ENCODE measurements around the gene NPW.

NPW gene

DNA sequence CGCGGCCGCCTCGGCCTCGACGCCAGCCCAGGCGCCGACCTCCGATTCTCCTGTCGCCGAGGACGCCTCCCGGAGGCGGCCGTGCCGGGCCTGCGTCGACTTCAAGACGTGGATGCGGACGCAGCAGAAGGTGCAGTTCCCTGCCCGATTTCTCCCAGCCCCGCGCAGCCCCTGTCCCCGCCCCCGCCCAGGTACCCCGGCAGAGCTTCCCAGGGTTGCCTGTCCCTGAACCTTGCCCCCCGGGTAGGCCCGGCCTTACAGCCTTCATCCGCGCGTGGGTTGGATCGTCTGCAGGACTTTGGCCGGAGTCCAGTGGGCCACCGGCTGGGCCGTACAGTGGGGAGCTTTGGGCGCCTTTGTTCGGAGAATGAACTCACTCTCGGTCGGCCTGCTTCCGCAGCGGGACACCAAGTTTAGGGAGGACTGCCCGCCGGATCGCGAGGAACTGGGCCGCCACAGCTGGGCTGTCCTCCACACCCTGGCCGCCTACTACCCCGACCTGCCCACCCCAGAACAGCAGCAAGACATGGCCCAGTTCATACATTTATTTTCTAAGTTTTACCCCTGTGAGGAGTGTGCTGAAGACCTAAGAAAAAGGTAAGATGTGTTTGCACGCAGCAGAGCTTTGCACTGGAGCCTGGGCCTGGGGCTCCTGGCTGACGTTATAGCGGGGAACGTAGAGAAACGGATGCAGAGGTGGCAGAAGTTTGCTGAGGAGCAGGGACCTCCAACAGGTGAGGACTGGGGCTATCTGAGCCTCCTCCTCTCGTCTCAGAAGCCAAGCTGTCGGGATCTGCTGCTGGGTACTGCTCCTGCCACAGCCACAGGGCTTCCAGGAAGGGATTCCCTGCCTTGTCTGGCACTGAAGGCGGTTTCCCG is 35.0 kb upstream of the NPW start:
- DNase-seq (ENCODE audit: low read depth): no peak

DNA sequence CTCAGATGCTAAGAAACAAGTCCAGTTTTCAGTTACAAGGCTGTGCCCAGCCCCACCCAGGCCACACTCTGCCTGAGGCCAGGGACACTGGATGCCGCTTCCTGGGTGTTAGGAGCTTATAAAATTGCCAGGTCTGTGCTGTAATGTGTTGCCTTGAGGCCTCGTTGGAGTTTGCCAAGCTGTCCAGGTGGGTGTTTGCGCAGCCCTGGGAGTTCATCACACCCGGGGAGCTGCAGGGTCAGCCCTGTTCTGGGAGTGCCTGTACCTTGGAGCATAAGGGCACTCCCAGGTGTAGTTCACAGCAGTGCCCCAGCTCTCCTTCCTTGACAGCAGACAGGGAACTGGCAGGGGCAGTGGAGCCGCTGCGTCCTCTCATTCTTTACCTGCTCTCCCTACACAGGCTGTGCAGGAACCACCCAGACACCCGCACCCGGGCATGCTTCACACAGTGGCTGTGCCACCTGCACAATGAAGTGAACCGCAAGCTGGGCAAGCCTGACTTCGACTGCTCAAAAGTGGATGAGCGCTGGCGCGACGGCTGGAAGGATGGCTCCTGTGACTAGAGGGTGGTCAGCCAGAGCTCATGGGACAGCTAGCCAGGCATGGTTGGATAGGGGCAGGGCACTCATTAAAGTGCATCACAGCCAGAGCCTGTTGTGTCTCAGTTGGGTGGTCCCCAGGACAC is 34.0 kb upstream of the NPW start:
- DNase-seq (ENCODE audit: low read depth): no peak

DNA sequence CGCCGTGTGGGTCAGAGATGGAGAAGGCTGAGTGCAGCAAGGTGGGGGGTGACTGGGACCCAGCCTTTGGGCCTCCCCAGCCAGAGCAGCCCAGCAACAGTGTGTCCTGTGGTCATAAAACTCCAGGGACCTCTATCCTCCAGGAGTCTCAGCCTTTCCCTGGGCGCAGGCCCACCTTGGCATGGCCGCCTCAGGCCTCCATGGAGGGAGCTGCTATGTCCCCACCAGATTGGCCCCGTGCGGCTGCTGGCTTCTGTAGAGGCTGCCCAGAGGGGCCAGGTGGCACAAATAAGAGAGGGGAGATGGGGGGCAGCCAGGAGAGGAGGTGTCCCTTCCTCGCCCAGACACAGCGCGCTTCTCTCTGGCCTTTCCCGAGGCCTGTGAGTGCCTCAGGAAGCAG is 32.4 kb upstream of the NPW start:
- DNase-seq (ENCODE audit: low read depth): no peak

DNA sequence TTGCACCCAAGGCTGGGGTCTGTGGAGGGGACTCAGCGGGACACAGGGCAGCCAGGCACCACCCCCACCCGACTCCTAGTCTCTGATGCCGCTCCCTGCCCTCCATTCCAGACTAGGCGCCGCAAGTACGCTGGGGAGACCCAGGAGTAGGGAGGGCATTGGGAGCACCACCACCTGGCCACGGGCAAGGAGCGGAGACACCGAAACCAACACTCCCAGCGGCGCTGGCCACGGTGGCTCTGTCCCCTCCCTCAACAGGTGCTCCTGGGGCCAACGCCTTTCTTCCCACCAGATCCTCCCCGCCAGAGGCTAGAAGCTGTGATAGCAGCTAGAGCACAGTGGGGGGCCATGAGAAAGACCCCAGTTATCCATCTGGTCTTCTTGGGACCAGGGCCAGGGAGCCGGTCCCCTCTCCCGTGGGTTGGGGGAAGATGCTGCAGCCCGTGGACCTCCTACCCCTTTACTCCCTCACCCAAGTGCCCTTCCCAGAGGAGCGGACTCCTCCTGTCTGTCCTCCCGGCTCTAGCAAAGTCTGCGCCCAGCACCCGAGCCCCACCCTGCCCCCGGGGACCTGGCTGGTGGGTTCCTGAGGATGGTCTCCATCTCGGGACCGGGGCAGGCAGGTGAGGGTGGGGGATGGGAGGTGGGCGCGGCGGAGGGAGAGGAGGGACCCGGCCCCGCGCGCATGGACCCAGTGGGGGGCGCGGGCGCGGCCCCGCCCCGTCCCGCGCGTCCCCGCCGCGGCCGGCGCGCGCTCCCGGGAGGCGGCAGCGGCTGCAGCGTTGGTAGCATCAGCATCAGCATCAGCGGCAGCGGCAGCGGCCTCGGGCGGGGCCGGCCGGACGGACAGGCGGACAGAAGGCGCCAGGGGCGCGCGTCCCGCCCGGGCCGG is 30.1 kb upstream of the NPW start, which contains the start of gene SYNGR3:
Gene SYNGR3 (plus strand): TSS at position 762 of the 892 bp plus-strand sequence. CDS start 133 bp downstream, outside the sequence.
- DNase-seq (ENCODE audit: low read depth): no peak

DNA sequence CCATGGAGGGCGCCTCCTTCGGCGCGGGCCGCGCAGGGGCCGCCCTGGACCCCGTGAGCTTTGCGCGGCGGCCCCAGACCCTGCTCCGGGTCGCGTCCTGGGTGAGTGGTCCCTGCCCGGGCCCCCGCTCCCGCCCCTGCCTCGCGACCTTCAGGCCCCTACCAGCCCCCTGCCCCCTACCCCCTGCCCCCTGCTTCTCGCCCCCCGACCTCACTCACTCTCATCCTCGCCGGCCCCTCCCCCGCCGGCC is 29.6 kb upstream of the NPW start:
- DNase-seq (ENCODE audit: low read depth): no peak

DNA sequence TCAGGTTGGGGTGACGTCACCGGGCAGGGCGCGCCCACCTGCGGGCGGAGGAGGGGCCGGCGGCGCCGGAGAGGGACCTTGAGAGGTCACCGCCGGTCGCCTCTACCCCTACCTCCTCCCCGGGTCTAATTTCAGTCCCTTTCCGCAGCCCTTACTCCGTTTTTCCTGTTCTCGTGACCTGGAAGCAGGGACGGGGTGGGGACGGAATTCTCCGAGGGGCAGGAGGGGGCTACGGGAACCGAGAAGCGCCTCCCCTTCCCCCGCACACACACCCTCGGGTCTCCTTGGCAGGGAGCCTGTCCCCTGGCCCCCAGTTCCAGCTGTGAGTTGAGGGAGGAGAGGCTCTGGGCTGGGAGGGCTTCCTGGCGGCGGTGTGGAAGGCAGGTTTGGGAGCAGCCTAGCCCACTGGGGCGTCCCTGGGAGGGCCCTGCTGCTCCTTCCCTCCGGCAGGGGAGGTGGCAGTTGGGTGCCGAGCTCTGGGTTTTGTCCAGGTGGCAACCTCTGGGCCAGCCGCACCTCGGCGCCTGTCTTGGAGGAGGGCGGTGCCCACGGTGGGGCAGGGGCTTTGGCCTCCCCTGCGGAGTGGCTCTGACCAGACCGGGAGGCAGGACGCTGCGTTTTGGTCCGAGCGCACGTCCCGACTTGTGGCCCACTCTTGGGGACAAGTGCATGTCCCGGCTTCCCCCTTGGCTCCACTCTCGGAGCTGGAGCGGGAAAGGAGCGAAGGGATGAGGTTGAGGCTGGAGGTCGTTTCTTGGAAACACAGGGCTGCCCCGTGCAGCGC is 29.0 kb upstream of the NPW start:
- DNase-seq (ENCODE audit: low read depth): no peak

DNA sequence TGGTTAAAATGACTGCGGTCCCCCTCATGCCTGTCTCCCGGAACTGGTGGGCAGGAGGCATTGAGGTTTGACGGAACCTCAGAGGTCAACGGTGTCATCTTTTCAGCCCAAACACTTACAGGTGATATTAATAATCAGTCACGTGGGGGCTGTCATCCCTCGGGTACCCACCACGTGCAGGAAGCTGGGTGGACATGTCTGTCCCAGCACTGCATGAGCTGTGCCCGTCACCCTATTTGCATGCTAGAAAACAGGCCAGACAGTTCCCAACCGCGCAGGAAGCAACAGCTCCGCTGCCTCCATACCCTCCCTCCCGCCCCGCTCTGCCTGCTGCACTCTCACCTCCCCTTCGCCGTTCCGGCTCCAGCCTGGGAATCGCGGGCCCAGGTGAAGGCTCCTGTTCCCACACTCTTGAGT is 28.4 kb upstream of the NPW start:
- no peak for DNase-seq (ENCODE audit: low read depth)

DNA sequence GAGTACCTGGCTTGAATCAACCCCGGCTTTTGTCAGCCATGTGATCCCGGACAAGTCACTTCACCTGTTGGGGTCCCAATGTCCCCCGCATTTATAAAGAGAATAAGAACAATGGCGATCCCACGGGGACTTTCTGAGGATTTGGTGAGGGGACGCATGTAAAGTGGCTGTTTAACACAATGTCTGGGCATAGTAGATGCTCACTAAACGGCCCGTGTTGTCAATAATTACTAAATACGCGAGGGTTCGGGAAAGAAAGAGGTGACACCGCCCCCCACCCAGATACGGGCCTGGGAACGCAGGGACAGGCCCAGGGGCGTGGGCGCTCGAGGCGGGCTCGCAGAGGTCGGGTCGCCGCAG is 28.0 kb upstream of the NPW start:
- no peak for DNase-seq (ENCODE audit: low read depth)

DNA sequence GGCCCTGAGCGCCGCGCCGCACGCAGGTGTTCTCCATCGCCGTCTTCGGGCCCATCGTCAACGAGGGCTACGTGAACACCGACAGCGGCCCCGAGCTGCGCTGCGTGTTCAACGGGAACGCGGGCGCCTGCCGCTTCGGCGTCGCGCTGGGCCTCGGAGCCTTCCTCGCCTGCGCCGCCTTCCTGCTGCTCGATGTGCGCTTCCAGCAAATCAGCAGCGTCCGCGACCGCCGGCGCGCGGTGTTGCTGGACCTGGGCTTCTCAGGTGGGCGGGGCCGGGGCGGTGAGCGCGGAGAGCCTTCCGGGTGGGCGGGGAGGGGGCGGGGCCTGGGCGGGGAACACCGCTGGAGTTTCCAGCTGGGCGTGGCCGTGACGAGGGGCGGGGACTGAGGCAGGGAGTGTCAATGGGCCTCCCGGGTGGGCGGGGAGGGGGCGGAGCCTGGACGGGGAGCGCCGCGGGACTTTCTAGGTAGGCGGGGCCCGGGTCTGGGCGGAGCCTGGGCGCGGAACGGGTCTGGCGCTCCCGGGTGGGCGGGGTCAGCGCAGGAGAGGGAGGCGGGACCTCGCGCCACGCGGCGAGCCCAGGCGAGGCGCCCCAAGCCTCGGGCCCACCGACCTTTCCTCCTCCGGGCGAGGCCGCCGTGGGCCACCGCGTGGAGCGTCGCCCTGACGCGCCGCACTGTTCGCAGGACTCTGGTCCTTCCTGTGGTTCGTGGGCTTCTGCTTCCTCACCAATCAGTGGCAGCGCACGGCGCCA is 27.5 kb upstream of the NPW start:
- DNase-seq (ENCODE audit: low read depth): peak; percentile 93

DNA sequence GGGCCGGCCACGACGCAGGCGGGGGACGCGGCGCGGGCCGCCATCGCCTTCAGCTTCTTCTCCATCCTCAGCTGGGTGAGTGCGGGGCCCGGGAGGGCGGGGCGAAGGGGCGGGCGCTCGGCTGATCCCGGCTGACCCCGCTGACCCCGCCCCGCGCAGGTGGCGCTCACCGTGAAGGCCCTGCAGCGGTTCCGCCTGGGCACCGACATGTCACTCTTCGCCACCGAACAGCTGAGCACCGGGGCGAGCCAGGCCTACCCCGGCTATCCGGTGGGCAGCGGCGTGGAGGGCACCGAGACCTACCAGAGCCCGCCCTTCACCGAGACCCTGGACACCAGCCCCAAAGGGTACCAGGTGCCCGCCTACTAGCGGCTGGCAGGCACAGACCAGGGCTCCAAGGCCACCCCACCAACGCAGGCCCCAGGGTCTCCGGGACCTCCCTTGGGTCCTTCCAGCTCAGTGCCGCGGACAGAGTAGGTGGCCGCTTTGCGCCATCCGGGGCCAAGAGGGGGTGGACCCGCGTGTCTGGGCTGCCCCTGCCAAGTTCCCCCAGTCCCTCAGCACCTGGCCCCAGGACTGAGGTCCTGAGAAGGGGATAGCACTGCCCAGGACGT is 26.8 kb upstream of the NPW start:
- DNase-seq (ENCODE audit: low read depth): no peak

DNA sequence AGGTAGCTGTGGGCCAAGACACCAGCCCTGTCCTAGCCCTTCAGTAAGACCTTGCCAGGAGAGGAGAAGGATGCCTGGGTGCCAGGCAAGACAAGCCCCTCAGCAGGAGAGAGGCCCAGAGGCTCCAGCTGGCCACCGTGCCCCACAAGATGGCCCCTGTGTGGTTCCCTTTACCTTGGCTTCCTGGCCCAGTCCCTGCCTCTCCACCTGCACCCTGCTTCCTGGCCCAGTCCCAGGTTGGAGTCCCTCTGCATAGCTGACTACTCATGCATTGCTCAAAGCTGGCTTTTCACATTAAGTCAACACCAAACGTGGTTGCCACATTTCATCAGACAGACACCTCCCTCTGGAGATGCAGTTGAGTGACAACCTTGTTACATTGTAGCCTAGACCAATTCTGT is 25.9 kb upstream of the NPW start:
- DNase-seq (ENCODE audit: low read depth): no peak

DNA sequence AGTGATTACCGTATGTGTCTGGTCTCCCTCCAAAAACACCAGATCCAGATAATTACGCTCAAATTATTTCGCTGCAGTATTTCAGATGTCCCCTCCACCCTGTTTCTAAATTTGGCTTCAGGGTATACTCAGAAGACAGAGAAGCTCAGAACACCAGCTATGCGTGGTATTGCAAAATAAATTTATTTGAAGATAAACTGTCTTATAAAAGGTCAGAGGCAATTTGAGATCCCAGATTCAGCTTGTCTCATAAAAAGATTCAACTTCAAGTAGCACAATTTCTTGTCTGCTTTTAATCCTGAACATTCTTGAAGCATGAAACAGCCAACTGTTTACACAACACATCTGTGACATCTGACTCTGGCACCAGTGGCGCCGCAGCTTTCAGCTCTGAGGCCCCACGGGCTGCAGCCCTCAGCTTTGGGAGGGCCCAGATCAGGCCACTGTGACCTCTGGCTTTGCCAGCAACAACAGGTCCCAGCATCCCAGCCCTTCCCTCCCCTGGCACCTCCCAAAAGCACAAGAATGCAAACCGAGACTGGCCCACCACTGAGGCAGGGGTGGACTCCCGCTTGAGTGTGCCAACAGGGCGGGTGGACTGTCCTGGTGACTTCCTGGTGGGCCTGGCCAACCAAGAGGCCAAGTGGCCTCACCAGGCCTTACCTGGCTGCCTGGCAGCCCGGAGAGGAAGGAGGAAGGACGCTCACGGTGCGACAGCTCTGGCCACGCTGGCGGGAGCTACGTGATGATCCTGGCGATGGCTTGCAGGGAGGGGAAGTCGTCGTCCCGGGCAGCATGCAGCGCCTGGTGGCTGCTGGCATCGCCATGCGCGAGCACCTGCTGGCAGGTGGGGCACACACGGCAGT is 21.9 kb upstream of the NPW start:
- no peak for DNase-seq (ENCODE audit: low read depth)

DNA sequence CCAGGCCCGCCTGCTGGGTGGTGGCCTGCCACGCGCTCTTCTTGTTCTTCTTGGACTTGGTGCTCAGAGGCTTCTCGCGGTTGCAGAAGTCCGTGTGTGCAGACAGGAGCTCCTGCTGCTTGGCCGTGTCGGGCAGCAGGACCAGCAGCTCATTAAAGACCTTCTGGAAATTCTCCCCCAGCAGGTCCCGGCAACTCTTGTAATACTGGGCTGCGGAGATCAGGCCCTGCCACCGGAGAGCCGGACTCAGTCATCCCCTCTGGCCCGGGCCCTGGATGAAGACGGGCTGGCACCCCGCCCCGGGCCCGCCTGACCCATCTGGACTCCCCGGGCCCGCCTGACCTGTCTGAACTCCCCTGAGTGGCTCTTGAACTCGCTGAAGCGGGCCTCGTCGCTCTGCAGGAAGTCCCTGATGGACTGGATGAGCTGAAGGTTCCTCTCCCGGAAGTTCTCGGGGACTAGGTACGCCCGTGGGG is 21.2 kb upstream of the NPW start:
- no peak for DNase-seq (ENCODE audit: low read depth)

DNA sequence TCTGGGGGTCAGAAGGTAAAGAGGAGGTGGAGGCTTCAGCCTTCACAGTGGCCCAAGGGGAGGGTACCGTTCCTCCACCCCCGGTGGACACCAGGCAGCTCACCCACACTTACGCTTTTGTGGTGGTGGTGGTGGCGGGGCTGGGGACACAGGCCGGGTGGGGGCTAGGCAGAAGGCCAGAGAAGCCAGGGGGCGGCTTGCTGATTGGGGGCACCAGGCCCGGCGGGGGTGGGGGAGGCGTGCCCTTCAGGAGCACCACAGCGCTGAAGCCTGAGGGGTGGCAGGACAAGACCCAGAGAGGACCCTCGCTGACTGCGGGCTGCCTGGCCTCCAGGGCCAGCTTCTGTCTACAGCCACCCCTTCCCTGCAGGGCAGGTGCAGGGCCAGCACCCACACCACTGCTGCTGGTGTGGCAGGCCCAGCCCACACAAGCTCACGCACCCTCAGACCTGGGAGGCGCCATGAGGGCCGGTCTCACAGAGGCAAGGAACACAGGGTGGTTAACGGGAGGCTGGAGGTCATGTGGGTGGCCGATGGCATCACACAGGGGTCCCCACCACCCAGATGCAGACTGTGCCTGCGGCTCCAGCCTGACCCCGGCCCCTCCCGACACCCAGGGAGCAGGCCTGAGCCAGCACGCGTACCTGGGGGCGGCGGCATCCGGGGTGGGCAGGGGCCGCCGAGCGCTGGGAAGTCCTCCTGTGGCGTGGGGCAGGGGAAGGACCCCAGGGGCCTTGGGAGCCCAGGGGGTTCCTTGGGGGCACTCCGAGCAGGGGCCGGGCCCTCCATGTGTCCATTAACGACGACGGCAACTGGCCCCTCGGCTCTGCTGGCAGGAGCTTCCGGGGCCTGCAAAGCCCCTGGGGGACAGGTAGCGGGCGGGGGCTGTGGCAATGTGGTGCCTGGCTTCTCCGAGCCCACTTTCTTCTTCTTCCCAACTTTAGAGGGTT is 20.5 kb upstream of the NPW start:
- DNase-seq (ENCODE audit: low read depth): no peak

DNA sequence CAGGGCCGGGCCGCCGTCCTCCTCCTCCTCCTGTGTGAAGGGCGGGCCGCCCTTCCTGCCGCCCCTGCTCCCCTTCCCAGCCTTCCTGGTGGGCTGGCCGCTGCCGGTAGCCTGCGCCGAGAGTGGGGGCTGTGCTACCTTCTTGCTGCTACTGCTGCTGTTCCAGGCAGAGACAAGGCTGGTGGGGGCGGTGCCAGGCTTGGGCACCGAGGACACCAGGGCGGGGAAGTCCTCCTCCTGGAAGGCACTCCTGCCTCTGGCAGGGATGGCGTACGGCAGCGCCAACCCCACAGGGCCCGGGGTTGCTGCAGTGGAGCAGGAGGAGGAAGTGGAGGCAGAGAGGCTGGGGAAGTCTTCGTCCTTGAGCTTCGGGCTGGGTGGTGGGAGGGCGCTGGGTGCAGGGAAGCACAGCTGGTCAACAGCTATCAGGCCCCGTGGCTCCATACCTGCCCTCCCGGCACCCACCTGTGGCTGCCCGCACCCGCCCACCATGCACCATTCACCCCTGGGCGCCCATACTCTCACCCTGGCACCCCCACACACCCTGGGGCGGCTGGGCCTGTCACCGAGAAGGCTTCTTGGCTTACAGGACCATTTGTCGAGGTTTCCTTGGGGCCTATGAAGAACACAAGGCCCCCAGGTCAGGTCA is 19.6 kb upstream of the NPW start:
- DNase-seq (ENCODE audit: low read depth): no peak

DNA sequence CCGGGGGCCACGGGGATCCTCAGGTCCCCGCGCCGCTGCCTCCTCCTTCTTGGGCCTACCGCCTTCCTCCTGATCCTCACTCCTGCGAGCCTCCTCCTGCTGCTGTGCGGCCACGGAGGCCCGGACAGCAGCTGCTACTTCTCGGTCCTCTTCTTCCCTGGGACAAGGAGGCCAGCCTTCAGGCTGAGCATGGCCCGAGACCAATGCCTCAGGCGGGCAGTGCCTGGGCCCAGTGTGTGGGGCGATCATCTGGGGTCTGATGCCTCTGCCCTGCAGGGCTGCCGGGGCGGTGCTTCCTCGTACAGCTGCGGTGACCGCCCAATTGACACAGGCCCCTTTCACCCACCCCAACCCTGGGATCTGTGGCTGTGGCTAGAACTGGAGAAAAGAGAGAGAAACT is 18.6 kb upstream of the NPW start:
- no peak for DNase-seq (ENCODE audit: low read depth)

DNA sequence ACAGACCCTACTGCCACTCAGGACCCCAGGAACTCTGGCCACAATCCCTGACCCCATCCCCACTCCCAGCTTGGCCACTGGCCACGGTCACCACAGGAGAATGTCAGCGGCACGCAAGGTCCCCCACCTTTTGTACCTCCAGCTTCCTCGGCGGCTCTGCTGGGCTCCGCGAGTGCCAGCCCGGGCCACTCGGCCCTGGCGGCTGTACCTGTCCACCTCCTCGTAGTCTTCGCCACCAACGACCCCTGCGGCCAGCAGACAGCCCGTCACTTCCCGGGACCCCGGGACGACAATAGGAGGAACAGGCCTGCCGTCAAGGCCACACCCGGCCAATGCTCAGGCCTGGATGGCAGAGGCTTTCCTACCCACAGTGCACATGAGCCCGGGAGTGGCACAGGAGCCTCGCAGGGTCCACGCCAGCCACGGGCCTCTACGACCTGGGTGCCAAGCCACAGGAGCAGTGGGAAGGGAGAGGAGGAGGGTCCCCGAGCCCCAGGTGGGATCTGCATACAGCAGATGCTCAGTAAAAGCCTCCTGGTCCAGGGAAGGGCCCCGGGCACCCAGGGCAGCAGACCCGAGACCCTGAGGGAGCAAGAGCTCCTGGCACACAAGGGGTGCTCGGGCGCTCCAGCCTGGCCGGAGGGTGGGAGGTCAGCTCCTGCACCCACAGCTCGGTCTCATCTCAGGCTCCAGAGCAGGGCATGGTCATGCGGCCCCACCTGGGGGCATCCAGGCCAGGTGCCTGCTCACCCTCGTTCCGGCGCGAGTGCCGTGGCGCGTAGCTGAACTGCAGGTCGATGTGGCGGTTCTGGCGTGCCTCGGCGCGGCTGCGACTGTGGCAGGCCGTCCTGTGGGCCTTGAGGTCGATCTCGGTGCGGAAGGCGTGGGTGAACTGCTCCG is 17.9 kb upstream of the NPW start:
- no peak for DNase-seq (ENCODE audit: low read depth)

Data from stimulated activated CD8-positive, alpha-beta memory T cell treated with anti-CD3 and anti-CD28 coated beads, Interleukin-7, amount 100 ng/mL, for 24 hours (primary cell).